OCI-LY3 (cell line): ENCODE results near the gene RAP1GAP2.

Experiments
- H2AFZ ChIP-seq: fragments of 200-600, 300-600 bp; shearing (Covaris generic); 2 replicates; pipeline ENCODE4 v1.6.0; 2014; ENCODE audit warnings: antibody characterized with exemption, low read depth, low read length
- H3K27ac ChIP-seq: fragments of 200-600, 300-600 bp; sonication (generic); 2 replicates; pipeline ENCODE4 v1.5.1; 2014; ENCODE audit warnings: mild to moderate bottlenecking, low read length, moderate library complexity, mixed read lengths
- H3K27me3 ChIP-seq: fragments of 200-600, 300-600 bp; sonication (generic); 2 replicates; pipeline ENCODE4 v1.6.1; 2014; ENCODE audit warnings: low read depth, low read length, mixed read lengths
- H3K36me3 ChIP-seq: fragments of 200-600, 300-600 bp; sonication (generic); replicated peaks from 2 replicates; pipeline ENCODE3; 2014; ENCODE audit warnings: low read depth, low read length, mixed read lengths
- H3K4me1 ChIP-seq: fragments of 300-600, 200-600 bp; sonication (generic); 2 replicates; pipeline ENCODE4 v1.6.1; 2014; ENCODE audit warnings: low read length, mixed read lengths
- H3K4me2 ChIP-seq: fragments of 200-600, 300-600 bp; sonication (generic); 2 replicates; pipeline ENCODE4 v1.6.1; 2014; ENCODE audit warnings: low read length, mixed read lengths
- H3K4me3 ChIP-seq: fragments of 300-600, 200-600 bp; sonication (generic); 2 replicates; pipeline ENCODE4 v1.5.1; 2014; ENCODE audit warnings: antibody characterized with exemption, mild to moderate bottlenecking, low read length, moderate library complexity
- H3K79me2 ChIP-seq: fragments of 300-600, 200-600 bp; shearing (Covaris generic); 2 replicates; pipeline ENCODE4 v1.6.1; 2014; ENCODE audit warnings: mild to moderate bottlenecking, low read length, mixed read lengths
- H3K9ac ChIP-seq: fragments of 300-600, 200-600 bp; shearing (Covaris generic); 2 replicates; pipeline ENCODE4 v1.6.0; 2014; ENCODE audit warnings: mild to moderate bottlenecking, low read length, moderate library complexity
- H3K9me3 ChIP-seq: fragments of 200-600, 300-600 bp; shearing (Covaris generic); 2 replicates; pipeline ENCODE4 v1.6.1; 2014; ENCODE audit warnings: low read length, mixed read lengths; ENCODE audit not compliant: insufficient read depth
- H4K20me1 ChIP-seq: fragments of 200-600, 300-600 bp; sonication (generic); 2 replicates; pipeline ENCODE4 v1.6.1; 2016; ENCODE audit warnings: low read length, mixed read lengths; ENCODE audit not compliant: insufficient read depth
- CTCF ChIP-seq: fragments of 200-600, 300-600 bp; sonication (generic); IDR thresholded peaks from 2 replicates; pipeline ENCODE4 v1.5.1; 2014; ENCODE audit warnings: antibody characterized with exemption, low read length, low read depth
- EZH2phosphoT487 ChIP-seq: fragments of 200-600 bp; shearing (Covaris generic); IDR thresholded peaks from 2 replicates; pipeline ENCODE4 v1.6.1; 2018; ENCODE audit warnings: antibody characterized with exemption, mixed run types, low read depth

The RAP1GAP2 gene

GRCh38 chr17:3009411-3009920 is 213.2 kb downstream of the RAP1GAP2 start:
- Histone ChIP-seq H3K27me3 (no peaks in the 10 kb centered on the region), H3K4me3 (no peak overlapping the region), H3K36me3 (no peaks in the 10 kb centered on the region), H3K4me2 (no peak overlapping the region), H3K79me2 (no peaks in the 10 kb centered on the region), H3K27ac (no peak overlapping the region), H3K9ac (no peak overlapping the region), H2AFZ (no peak overlapping the region), H4K20me1 (no peaks in the 10 kb centered on the region), H3K9me3 (no peaks in the 10 kb centered on the region), H3K4me1 (peaks cover 23% of the 10 kb centered on the region)
- TF ChIP-seq EZH2phosphoT487 (no peak), CTCF (no peak)

GRCh38 chr17:3011891-3012290 is 215.7 kb downstream of the RAP1GAP2 start:
- no peak for TF ChIP-seq CTCF
- no peak for TF ChIP-seq EZH2phosphoT487
- Histone ChIP-seq H4K20me1 (no peaks in the 10 kb centered on the region), H3K27me3 (no peaks in the 10 kb centered on the region), H3K4me3 (no peak overlapping the region), H2AFZ (no peak overlapping the region), H3K4me1 (peaks cover under 1% of the 10 kb centered on the region), H3K9me3 (no peaks in the 10 kb centered on the region), H3K79me2 (no peaks in the 10 kb centered on the region), H3K27ac (no peak overlapping the region), H3K4me2 (no peak overlapping the region), H3K36me3 (no peaks in the 10 kb centered on the region), H3K9ac (no peak overlapping the region)

- Histone ChIP-seq H3K4me1 (no peaks in the 10 kb centered on the region), H3K27me3 (no peaks in the 10 kb centered on the region), H3K4me2 (no peak overlapping the region), H3K9me3 (no peaks in the 10 kb centered on the region), H2AFZ (no peak overlapping the region), H3K36me3 (no peaks in the 10 kb centered on the region), H3K4me3 (no peak overlapping the region), H3K79me2 (no peaks in the 10 kb centered on the region), H4K20me1 (no peaks in the 10 kb centered on the region), H3K27ac (no peak overlapping the region), H3K9ac (no peak overlapping the region)
- TF ChIP-seq CTCF (peak; percentile 69), EZH2phosphoT487 (no peak)
Measured at GRCh38 chr17:3012926-3013581, 216.8 kb downstream of the RAP1GAP2 start.

- Histone ChIP-seq H3K4me1 (no peaks in the 10 kb centered on the region), H3K9me3 (no peaks in the 10 kb centered on the region), H3K4me3 (no peak overlapping the region), H4K20me1 (no peaks in the 10 kb centered on the region), H3K36me3 (peaks cover 4% of the 10 kb centered on the region), H3K79me2 (no peaks in the 10 kb centered on the region), H2AFZ (no peak overlapping the region), H3K9ac (no peak overlapping the region), H3K4me2 (no peak overlapping the region), H3K27ac (no peak overlapping the region), H3K27me3 (no peaks in the 10 kb centered on the region)
- no peak for TF ChIP-seq EZH2phosphoT487
- no peak for TF ChIP-seq CTCF
Measured at GRCh38 chr17:3015890-3016289, 219.7 kb downstream of the RAP1GAP2 start.
